ENCODE data around the gene PARP2.
A peak's percentile ranks its signal among the peaks of the same experiment; 100 is the strongest.

Gene PARP2

GRCh38 chr14:20343092-20343861 lies at the start of gene PARP2:
PARP2 (plus strand) TSS chr14:20343635; CDS start chr14:20343642, 7 bp downstream.
- peak; percentile 96 for DNase-seq (ENCODE audit: low spot score)
- peak within 1 kb of the TSS; percentile 98 for H3K27ac ChIP-seq
- TF ChIP-seq CTCF (conservative IDR thresholded peaks at IDR 0.05; ENCODE audit: low read depth), result no peak
- ChIA-PET CTCF (interaction anchor here (0.6 to 2.7 kb wide), 6 partner anchors 11 to 889 kb away, joined by 3 to 15 read pairs (median 6); partner anchors contain the start of gene CCNB1IP1), POLR2A (ENCODE audit: low non-redundant PET) (interaction anchor here (0.5 to 1.7 kb wide), 9 partner anchors 11 to 700 kb away, joined by 3 to 11 read pairs (median 5); partner anchors contain the start of genes APEX1, NDRG2, OSGEP and PIP4P1)

- no peak for TF ChIP-seq CTCF (conservative IDR thresholded peaks at IDR 0.05; ENCODE audit: low read depth)
- DNase-seq (ENCODE audit: low spot score), result no peak
- ChIA-PET POLR2A (ENCODE audit: low non-redundant PET) (no interaction called here), CTCF (interaction anchor here (0.6 kb wide), 2 partner anchors 49 to 121 kb away, joined by 3 read pairs; no protein-coding TSS in a partner anchor)
- H3K27ac ChIP-seq, result no peak overlapping the region
Measured at GRCh38 chr14:20294636-20295035, 48.8 kb upstream of the PARP2 start.

- POLR2A ChIA-PET (ENCODE audit: low non-redundant PET), result no interaction called here
Measured at GRCh38 chr14:20295067-20295466, 48.4 kb upstream of the PARP2 start.

GRCh38 chr14:20302042-20302755 lies 41.2 kb upstream of the PARP2 start:
- DNase-seq (ENCODE audit: low spot score), result no peak
- ChIA-PET CTCF (no interaction called here), POLR2A (ENCODE audit: low non-redundant PET) (no interaction called here)
- no peak overlapping the region for H3K27ac ChIP-seq
- TF ChIP-seq CTCF (conservative IDR thresholded peaks at IDR 0.05; ENCODE audit: low read depth), result no peak

More at GRCh38 chr14:20295067-20295466, 48.4 kb upstream of the PARP2 start:
- no peak for DNase-seq (ENCODE audit: low spot score)
- no peak overlapping the region for H3K27ac ChIP-seq
- CTCF ChIA-PET, result interaction anchor here (0.6 kb wide), 1 partner anchor 120 kb away, joined by 3 read pairs; no protein-coding TSS in a partner anchor
- no peak for TF ChIP-seq CTCF (conservative IDR thresholded peaks at IDR 0.05; ENCODE audit: low read depth)

GRCh38 chr14:20305265-20306078 lies 38.0 kb upstream of the PARP2 start, which contains the start of gene TTC5:
TTC5 (minus strand) TSS chr14:20305951; CDS start chr14:20305937, 14 bp downstream.
- POLR2A ChIA-PET (ENCODE audit: low non-redundant PET), result no interaction called here
- H3K27ac ChIP-seq, result peak within 1 kb of the TSS; percentile 52
- CTCF ChIA-PET, result interaction anchor here (0.5 to 1.4 kb wide), 6 partner anchors 23 to 1058 kb away, joined by 3 to 7 read pairs (median 4); no protein-coding TSS in a partner anchor
- TF ChIP-seq CTCF (conservative IDR thresholded peaks at IDR 0.05; ENCODE audit: low read depth), result peak; percentile 92
- DNase-seq (ENCODE audit: low spot score), result peak; percentile 83

Data from RWPE1 (cell line).